ENCODE results near the gene USP19.
A peak's percentile ranks its signal among the peaks of the same experiment; 100 is the strongest.

Gene USP19

GRCh38 chr3:49120438-49121131 lies at the start of gene USP19:
Gene USP19, minus strand, starts transcription at chr3:49120823. Its CDS starts 1,678 bp downstream, at chr3:49119145.
- peak; percentile 88 for DNase-seq (ENCODE audit: low spot score)

- no peak for DNase-seq (ENCODE audit: low spot score)
Observed at GRCh38 chr3:49166752-49167556, 46.3 kb upstream of the USP19 start.

- peak; percentile 63 for DNase-seq (ENCODE audit: low spot score)
Observed at GRCh38 chr3:49165771-49166751, 45.4 kb upstream of the USP19 start, which contains the start of gene CCDC71. Gene CCDC71, minus strand, starts transcription at chr3:49166331. Its CDS starts 2,123 bp downstream, at chr3:49164208.

- DNase-seq (ENCODE audit: low spot score): no peak
Observed at GRCh38 chr3:49164983-49165720, 44.5 kb upstream of the USP19 start.

- DNase-seq (ENCODE audit: low spot score): no peak
Observed at GRCh38 chr3:49163609-49164008, 43.0 kb upstream of the USP19 start.

GRCh38 chr3:49162751-49163419 lies 42.3 kb upstream of the USP19 start:
- DNase-seq (ENCODE audit: low spot score): no peak

GRCh38 chr3:49161808-49162530 lies 41.3 kb upstream of the USP19 start:
- DNase-seq (ENCODE audit: low spot score): no peak

- DNase-seq (ENCODE audit: low spot score): no peak
Observed at GRCh38 chr3:49161197-49161596, 40.6 kb upstream of the USP19 start.

- DNase-seq (ENCODE audit: low spot score): no peak
Observed at GRCh38 chr3:49158792-49159191, 38.2 kb upstream of the USP19 start.

- peak; percentile 58 for DNase-seq (ENCODE audit: low spot score)
Observed at GRCh38 chr3:49158103-49158709, 37.6 kb upstream of the USP19 start.

- DNase-seq (ENCODE audit: low spot score): no peak
Observed at GRCh38 chr3:49157289-49157688, 36.7 kb upstream of the USP19 start.

- DNase-seq (ENCODE audit: low spot score): no peak
Observed at GRCh38 chr3:49153349-49153912, 32.8 kb upstream of the USP19 start.

- DNase-seq (ENCODE audit: low spot score): no peak
Observed at GRCh38 chr3:49151610-49152009, 31.0 kb upstream of the USP19 start.

GRCh38 chr3:49148159-49148558 lies 27.5 kb upstream of the USP19 start:
- no peak for DNase-seq (ENCODE audit: low spot score)

- DNase-seq (ENCODE audit: low spot score): no peak
Observed at GRCh38 chr3:49140080-49140479, 19.5 kb upstream of the USP19 start.

GRCh38 chr3:49135499-49135898 lies 14.9 kb upstream of the USP19 start:
- no peak for DNase-seq (ENCODE audit: low spot score)

- peak; percentile 41 for DNase-seq (ENCODE audit: low spot score)
Observed at GRCh38 chr3:49134471-49135265, 14.0 kb upstream of the USP19 start.

GRCh38 chr3:49133226-49133951 lies 12.8 kb upstream of the USP19 start:
- DNase-seq (ENCODE audit: low spot score): peak; percentile 79

Data from SW480 (cell line).